Measurements from ENCODE around the gene SLC30A2. TPM values are rescaled to one million over a fixed set of nuclear protein-coding genes. Genes with fewer than 3 reads are reported as not detected.

SLC30A2 gene
- total and polyA plus RNA-seq, 9 of the 15 experiments (the other 6 are each of a cell fraction or from before 2014, with no cell fraction given) = 0.01 to 0.18 (median 0.06) TPM; not detected in 3

- TF ChIP-seq GTF2F1 (IDR thresholded peaks at IDR 0.05; ENCODE audit: low read depth, low read length) (no peak), NFIC (IDR thresholded peaks at IDR 0.05) (peak; percentile 63; the same call in 1 of the 2 replicates), ZNF165 (CRISPR knock-in tag; IDR thresholded peaks at IDR 0.05; ENCODE audit: borderline replicate concordance) (no peak), C11orf30 (IDR thresholded peaks at IDR 0.05; ENCODE audit: low read depth) (no peak), HSF4 (CRISPR knock-in tag; IDR thresholded peaks at IDR 0.05; ENCODE audit: borderline replicate concordance) (no peak), CHCHD3 (CRISPR knock-in tag; IDR thresholded peaks at IDR 0.05) (no peak), ARID4B (CRISPR knock-in tag; IDR thresholded peaks at IDR 0.05) (no peak), RNF2 (IDR thresholded peaks at IDR 0.05) (no peak), ARID2 (IDR thresholded peaks at IDR 0.05) (no peak), ILF3 (IDR thresholded peaks at IDR 0.05; ENCODE audit: borderline replicate concordance) (no peak), FOS (IDR thresholded peaks at IDR 0.05; ENCODE audit: extremely low read depth, insufficient read length) (no peak), CEBPG (CRISPR knock-in tag; IDR thresholded peaks at IDR 0.05) (no peak), CEBPG (tag; conservative IDR thresholded peaks at IDR 0.05 in 1 of 2, IDR thresholded peaks at IDR 0.05 in 1 of 2) (no peak), NCOA1 (IDR thresholded peaks at IDR 0.05; ENCODE audit: low read depth) (peak; percentile 47; the same call in 1 of the 2 replicates), XRCC3 (IDR thresholded peaks at IDR 0.05) (no peak), FIP1L1 (IDR thresholded peaks at IDR 0.05; ENCODE audit: low read depth, low read length, poor library complexity, severe bottlenecking) (no peak), RAD51 (IDR thresholded peaks at IDR 0.05; ENCODE audit: borderline replicate concordance, low read depth) (peak; percentile 52; the same call in 1 of the 2 replicates), ZNF280A (IDR thresholded peaks at IDR 0.05; ENCODE audit: low read depth, partially characterized antibody) (no peak), PCBP1 (IDR thresholded peaks at IDR 0.05; ENCODE audit: low read depth, low read length, poor library complexity, severe bottlenecking) (no peak), PYGO2 (tag; IDR thresholded peaks at IDR 0.05) (no peak), RAD21 (CRISPR knock-in tag; conservative IDR thresholded peaks at IDR 0.05 in 1 of 2, IDR thresholded peaks at IDR 0.05 in 1 of 2) (no peak), U2AF2 (optimal IDR thresholded peaks at IDR 0.05; ENCODE audit: low read depth, low read length) (no peak), KDM4B (IDR thresholded peaks at IDR 0.05; ENCODE audit: borderline replicate concordance in 2 of 2, low read depth in 1 of 2) (no peak), NFATC3 (IDR thresholded peaks at IDR 0.05) (no peak)
Observed at GRCh38 chr1:26078286-26079177, 32.6 kb upstream of the SLC30A2 start (continued).
